Ectodermal cell (in vitro differentiated cells): ENCODE results near the gene COL4A3.

Experiments
- H3K27ac ChIP-seq: 2 replicates; pipeline ENCODE4 v1.7.0; 2013; ENCODE audit warnings: mild to moderate bottlenecking, low read depth, low read length; ENCODE audit not compliant: insufficient read depth, poor library complexity, severe bottlenecking
- H3K27me3 ChIP-seq: 2 replicates; pipeline ENCODE4 v1.7.0; 2013; ENCODE audit warnings: mild to moderate bottlenecking, low read length; ENCODE audit not compliant: insufficient read depth, control insufficient read depth, poor library complexity, severe bottlenecking
- H3K36me3 ChIP-seq: one replicate; pipeline ENCODE4 v1.7.0; 2013; ENCODE audit warnings: low read length; ENCODE audit not compliant: control insufficient read depth, insufficient read depth
- H3K4me1 ChIP-seq: one replicate; pipeline ENCODE4 v1.7.0; 2013; ENCODE audit warnings: low read length; ENCODE audit not compliant: control insufficient read depth, insufficient read depth
- H3K4me3 ChIP-seq: 2 replicates; pipeline ENCODE4 v1.7.0; 2013; ENCODE audit warnings: low read depth, low read length, control low read depth; ENCODE audit not compliant: insufficient read depth
- H3K9me3 ChIP-seq: 2 replicates; pipeline ENCODE4 v1.7.0; 2013; ENCODE audit warnings: mild to moderate bottlenecking, low read length, moderate library complexity; ENCODE audit not compliant: control insufficient read depth
- WGBS, 2 experiments: methylation state at CpG; one replicate each; pipeline ENCODE4 v1.1.7; 2013; ENCODE audit warnings: missing lambda C conversion rate in 2 of 2; 5-methylcytosine and 5-hydroxymethylcytosine counted together

The COL4A3 gene

GRCh38 chr2:227308784-227309183, 144.4 kb downstream of the COL4A3 start:
- H3K4me3 ChIP-seq = no peak overlapping the region
- H3K27ac ChIP-seq = no peak overlapping the region
- H3K36me3 ChIP-seq = no peaks in the 10 kb centered on the region
- H3K9me3 ChIP-seq = no peaks in the 10 kb centered on the region
- 92 to 96% methylated on average over 4 of the region's 4 CpGs for WGBS, 2 experiments
- H3K27me3 ChIP-seq = no peaks in the 10 kb centered on the region
- no peaks in the 10 kb centered on the region for H3K4me1 ChIP-seq

- Histone ChIP-seq H3K9me3 (no peaks in the 10 kb centered on the region), H3K36me3 (no peaks in the 10 kb centered on the region), H3K27ac (no peak overlapping the region), H3K4me1 (no peaks in the 10 kb centered on the region), H3K4me3 (no peak overlapping the region), H3K27me3 (no peaks in the 10 kb centered on the region)
- 90 to 91% methylated on average over 3 to 4 of the region's 4 CpGs for WGBS, 2 experiments
These were observed 146.3 kb downstream of the COL4A3 start for GRCh38 chr2:227310756-227311110.

GRCh38 chr2:227311861-227312506, 147.6 kb downstream of the COL4A3 start:
- no peaks in the 10 kb centered on the region for H3K4me1 ChIP-seq
- WGBS, 2 experiments = 85 to 93% methylated on average over 5 of the region's 5 CpGs
- H3K36me3 ChIP-seq = no peaks in the 10 kb centered on the region
- H3K27me3 ChIP-seq = no peaks in the 10 kb centered on the region
- H3K9me3 ChIP-seq = no peaks in the 10 kb centered on the region
- no peak overlapping the region for H3K4me3 ChIP-seq
- H3K27ac ChIP-seq = no peak overlapping the region

DNA sequence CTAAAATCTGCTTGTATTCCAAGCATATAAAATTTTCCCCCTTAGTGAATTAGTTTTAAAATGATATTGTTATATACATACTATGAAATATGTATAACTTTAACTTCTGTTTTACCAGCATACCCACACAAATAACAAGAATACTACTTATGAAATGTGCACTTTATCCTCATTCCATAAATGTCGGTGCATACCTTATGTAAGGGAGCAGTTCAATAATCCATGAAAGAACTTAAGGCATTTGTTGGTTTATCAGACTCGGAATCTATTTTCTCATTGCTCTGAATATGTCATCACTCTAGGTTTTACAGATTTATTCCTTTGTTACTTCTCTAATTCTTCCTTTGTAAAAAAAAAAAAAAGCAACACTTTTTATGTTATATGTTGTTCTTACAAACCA, 148.2 kb downstream of the COL4A3 start:
- Histone ChIP-seq H3K4me1 (no peaks in the 10 kb centered on the region), H3K27me3 (no peaks in the 10 kb centered on the region), H3K36me3 (no peaks in the 10 kb centered on the region), H3K4me3 (no peak overlapping the region), H3K27ac (no peak overlapping the region), H3K9me3 (no peaks in the 10 kb centered on the region)
- 67 to 78% methylated on average over 1 to 2 of the region's 2 CpGs for WGBS, 2 experiments

DNA sequence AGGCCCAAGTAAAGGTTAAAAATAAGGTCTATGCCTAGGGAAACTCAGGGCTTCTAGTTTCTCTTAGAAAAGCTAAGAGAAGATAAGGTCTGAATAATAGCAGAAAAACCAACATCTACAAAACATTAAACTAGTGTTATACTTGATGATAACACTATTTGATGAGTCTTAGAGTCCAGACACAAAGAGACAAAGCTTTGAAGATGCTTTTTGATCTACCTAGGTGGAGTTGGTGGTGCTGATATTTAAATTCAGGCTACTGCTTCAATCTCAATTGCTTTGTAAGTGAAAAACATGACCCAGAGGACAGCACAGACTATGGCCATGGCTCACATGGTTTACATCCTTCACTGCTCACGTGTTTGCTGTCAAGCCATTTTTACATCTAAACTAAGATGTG, 148.9 kb downstream of the COL4A3 start:
- 84 to 100% methylated on average over 1 of the region's 1 CpG for WGBS, 2 experiments
- Histone ChIP-seq H3K4me1 (no peaks in the 10 kb centered on the region), H3K9me3 (no peaks in the 10 kb centered on the region), H3K4me3 (no peak overlapping the region), H3K27me3 (no peaks in the 10 kb centered on the region), H3K36me3 (no peaks in the 10 kb centered on the region), H3K27ac (no peak overlapping the region)

GRCh38 chr2:227317834-227318233, 153.4 kb downstream of the COL4A3 start:
- H3K36me3 ChIP-seq = no peaks in the 10 kb centered on the region
- no peaks in the 10 kb centered on the region for H3K9me3 ChIP-seq
- no peak overlapping the region for H3K4me3 ChIP-seq
- 90 to 91% methylated on average over 2 of the region's 2 CpGs for WGBS, 2 experiments
- no peak overlapping the region for H3K27ac ChIP-seq
- no peaks in the 10 kb centered on the region for H3K4me1 ChIP-seq
- no peaks in the 10 kb centered on the region for H3K27me3 ChIP-seq

GRCh38 chr2:227320305-227321094, 156.1 kb downstream of the COL4A3 start:
- Histone ChIP-seq H3K4me1 (no peaks in the 10 kb centered on the region), H3K27ac (no peak overlapping the region), H3K27me3 (no peaks in the 10 kb centered on the region), H3K9me3 (no peaks in the 10 kb centered on the region), H3K36me3 (no peaks in the 10 kb centered on the region), H3K4me3 (no peak overlapping the region)
- WGBS, 2 experiments = 93% methylated on average over 33 of the region's 33 CpGs

GRCh38 chr2:227322530-227323205, 158.2 kb downstream of the COL4A3 start:
- peaks cover 8% of the 10 kb centered on the region for H3K4me1 ChIP-seq
- 94 to 96% methylated on average over 5 of the region's 5 CpGs for WGBS, 2 experiments
- no peaks in the 10 kb centered on the region for H3K9me3 ChIP-seq
- H3K27ac ChIP-seq = no peak overlapping the region
- no peak overlapping the region for H3K4me3 ChIP-seq
- no peaks in the 10 kb centered on the region for H3K27me3 ChIP-seq
- no peaks in the 10 kb centered on the region for H3K36me3 ChIP-seq

- Histone ChIP-seq H3K9me3 (no peaks in the 10 kb centered on the region), H3K27ac (no peak overlapping the region), H3K27me3 (no peaks in the 10 kb centered on the region), H3K36me3 (no peaks in the 10 kb centered on the region), H3K4me3 (no peak overlapping the region), H3K4me1 (peaks cover 11% of the 10 kb centered on the region)
- WGBS, 2 experiments = 89 to 98% methylated on average over 4 of the region's 4 CpGs
These were observed 159.4 kb downstream of the COL4A3 start for GRCh38 chr2:227323818-227324217.

- 38 to 45% methylated on average over 5 to 6 of the region's 6 CpGs for WGBS, 2 experiments
- Histone ChIP-seq H3K27me3 (no peaks in the 10 kb centered on the region), H3K9me3 (no peaks in the 10 kb centered on the region), H3K27ac (no peak overlapping the region), H3K4me3 (peak overlapping the region; percentile 84), H3K4me1 (peaks cover 12% of the 10 kb centered on the region), H3K36me3 (no peaks in the 10 kb centered on the region)
These were observed 160.2 kb downstream of the COL4A3 start for GRCh38 chr2:227324642-227324994.
